Left renal pelvis (tissue), 4 donors: ENCODE measurements around the gene SERP1. TPM values are rescaled to one million over a fixed set of nuclear protein-coding genes. Genes with fewer than 3 reads are reported as not detected.

Experiments
- DNase-seq, 4 donors: peaks; one replicate each; pipeline ENCODE4 v3.0.0-alpha.2; 2013; ENCODE audit warnings: low read depth in 4 of 4, low spot score in 3 of 4
- polyA plus RNA-seq, 4 donors: library from polyadenylated mRNA; unstranded; fragments of 120-200 nt; gene quantifications; one replicate each; pipeline ENCODE4 v1.2.1, GENCODE V29; 2013; ENCODE audit not compliant: insufficient read length in 4 of 4

SERP1 gene
- polyA plus RNA-seq, result 100 to 1,000 TPM; 111 to 138 (median 131) TPM

GRCh38 chr3:150546226-150547044 is at the start of gene SERP1, which contains the start of gene EIF2A:
TSS of gene SERP1 (minus strand) at chr3:150546496. CDS start at chr3:150546135, 361 bp downstream.
TSS of gene EIF2A (plus strand) at chr3:150546787. CDS start at chr3:150546803, 16 bp downstream.
- peak; percentile 98 to 99 (median 99) for DNase-seq

GRCh38 chr3:150594150-150594549 is 47.9 kb upstream of the SERP1 start:
- DNase-seq, result no peak

- DNase-seq, result no peak
Observed at GRCh38 chr3:150589759-150590158, 43.5 kb upstream of the SERP1 start.

GRCh38 chr3:150588027-150588830 is 41.9 kb upstream of the SERP1 start:
- no peak for DNase-seq

- no peak for DNase-seq
Observed at GRCh38 chr3:150583028-150583427, 36.7 kb upstream of the SERP1 start.

GRCh38 chr3:150582620-150583019 is 36.3 kb upstream of the SERP1 start:
- DNase-seq, result no peak

GRCh38 chr3:150581174-150581573 is 34.9 kb upstream of the SERP1 start:
- DNase-seq, result no peak

GRCh38 chr3:150577855-150578254 is 31.6 kb upstream of the SERP1 start:
- no peak for DNase-seq

- no peak for DNase-seq
Observed at GRCh38 chr3:150567328-150567727, 21.0 kb upstream of the SERP1 start.

GRCh38 chr3:150564243-150564642 is 17.9 kb upstream of the SERP1 start:
- no peak for DNase-seq

GRCh38 chr3:150557725-150558124 is 11.4 kb upstream of the SERP1 start:
- DNase-seq, result no peak

- DNase-seq, result no peak
Observed at GRCh38 chr3:150556792-150557191, 10.5 kb upstream of the SERP1 start.

GRCh38 chr3:150555859-150556436 is 9.7 kb upstream of the SERP1 start:
- DNase-seq, result no peak

GRCh38 chr3:150547045-150547741 is 897 bp upstream of the SERP1 start:
- DNase-seq, result no peak

- DNase-seq, result peak in 1 of 4 donors; percentile 27
Observed at GRCh38 chr3:150545419-150546225, 674 bp downstream of the SERP1 start.

GRCh38 chr3:150544726-150545125 is 1.6 kb downstream of the SERP1 start:
- no peak for DNase-seq

GRCh38 chr3:150544041-150544440 is 2.3 kb downstream of the SERP1 start:
- no peak for DNase-seq

GRCh38 chr3:150543531-150543930 is 2.8 kb downstream of the SERP1 start:
- DNase-seq, result no peak

- DNase-seq, result no peak
Observed at GRCh38 chr3:150543128-150543527, 3.2 kb downstream of the SERP1 start.

- no peak for DNase-seq
Observed at GRCh38 chr3:150540991-150541390, 5.3 kb downstream of the SERP1 start.
